Activated B cell treated with CpG ODN at 0.5 μM for 24 hours (primary cell): ENCODE measurements around the gene CLEC4M. TPM values are rescaled to one million over a fixed set of nuclear protein-coding genes. Genes with fewer than 3 reads are reported as not detected.

ENCODE experiments used
- ATAC-seq: fragments of 200-7000 bp; cut with Tn5 transposase; one replicate; pipeline ENCODE4 v1.10.0; 2021; ENCODE audit warnings: low read depth, mild to moderate bottlenecking, moderate library complexity
- CTCF ChIA-PET: fragments of 350-600 bp; sonication (Branson Sonifier 250); formaldehyde crosslinking; loops from one replicate; lab custom pipeline; 2021; ENCODE audit warnings: antibody characterized with exemption; lab: Charles Lee
- POLR2A ChIA-PET: fragments of 350-600 bp; sonication (Branson Sonifier 250); formaldehyde crosslinking; loops from one replicate; lab custom pipeline; 2021; ENCODE audit warnings: antibody characterized with exemption; lab: Charles Lee
- DNase-seq: peaks from one replicate; pipeline ENCODE4 v3.0.0; 2022
- H3K27ac Mint-ChIP-seq: one replicate; pipeline ENCODE4 v1.8.0; 2020; ENCODE audit warnings: mixed read lengths
- H3K27me3 Mint-ChIP-seq: one replicate; pipeline ENCODE4 v1.8.0; 2021; ENCODE audit warnings: mixed read lengths
- H3K36me3 Mint-ChIP-seq: one replicate; pipeline ENCODE4 v1.8.0; 2021; ENCODE audit warnings: low read depth, mixed read lengths
- H3K4me1 Mint-ChIP-seq: one replicate; pipeline ENCODE4 v1.8.0; 2021; ENCODE audit warnings: mixed read lengths
- H3K4me3 Mint-ChIP-seq: one replicate; pipeline ENCODE4 v1.8.0; 2020; ENCODE audit warnings: mild to moderate bottlenecking, mixed read lengths
- H3K9me3 Mint-ChIP-seq: one replicate; pipeline ENCODE4 v1.8.0; 2020; ENCODE audit warnings: mixed read lengths
- CTCF ChIP-seq: fragments of 200-600 bp; IDR thresholded peaks from one replicate; pipeline ENCODE4 v1.8.0; 2022; ENCODE audit warnings: antibody characterized with exemption, mild to moderate bottlenecking
- intact Hi-C: fragments of 100-400 bp; cut with micrococcal nuclease; formaldehyde crosslinking; loops from one replicate; pipeline ENCODE4 v1.15.1; 2024
- total RNA-seq: library from RNA; stranded (reverse); gene quantifications from 2 replicates; pipeline ENCODE4 v1.2.3, GENCODE V29; 2022

CLEC4M gene
- total RNA-seq, 1 donor from 2014 or later, result 1.3 TPM

GRCh38 chr19:7773841-7774240, 10.8 kb downstream of the CLEC4M start:
- no peak for ATAC-seq
- intact Hi-C loops, result no loop called here
- ChIA-PET CTCF (no interaction called here), POLR2A (interaction anchor here (1.0 kb wide), 1 partner anchor 93 kb away, joined by 3 read pairs; the partner anchor contains the start of gene TRAPPC5)
- Mint-ChIP-seq H3K4me3 (no peak overlapping the region), H3K4me1 (peaks cover 22% of the 10 kb centered on the region), H3K36me3 (no peaks in the 10 kb centered on the region), H3K27ac (no peak overlapping the region), H3K9me3 (no peaks in the 10 kb centered on the region), H3K27me3 (peaks cover 10% of the 10 kb centered on the region)
- no peak for TF ChIP-seq CTCF
- no peak for DNase-seq

- H3K4me3 Mint-ChIP-seq, result no peak overlapping the region
- DNase-seq (no peak), ATAC-seq (no peak)
- POLR2A ChIA-PET, result interaction anchor here (0.7 kb wide), 1 partner anchor 46 kb away, joined by 5 read pairs; no protein-coding TSS in a partner anchor
- H3K9me3 Mint-ChIP-seq, result no peaks in the 10 kb centered on the region
- no peak overlapping the region for H3K27ac Mint-ChIP-seq
- CTCF ChIA-PET, result no interaction called here
- no peaks in the 10 kb centered on the region for H3K36me3 Mint-ChIP-seq
- no peak for TF ChIP-seq CTCF
- H3K27me3 Mint-ChIP-seq, result peaks cover 8% of the 10 kb centered on the region
- intact Hi-C loops, result no loop called here
- H3K4me1 Mint-ChIP-seq, result peaks cover 27% of the 10 kb centered on the region
Observed at GRCh38 chr19:7775761-7776160, 12.7 kb downstream of the CLEC4M start.

- ChIA-PET CTCF (interaction anchor here (1.2 kb wide), 1 partner anchor 97 kb away, joined by 4 read pairs; the partner anchor contains the start of gene TRAPPC5), POLR2A (interaction anchor here (0.7 kb wide), 2 partner anchors 33 to 74 kb away, joined by 5 to 6 read pairs; no protein-coding TSS in a partner anchor)
- Mint-ChIP-seq H3K27ac (no peak overlapping the region), H3K27me3 (peaks cover 11% of the 10 kb centered on the region), H3K4me1 (peaks cover 17% of the 10 kb centered on the region), H3K36me3 (no peaks in the 10 kb centered on the region), H3K9me3 (no peaks in the 10 kb centered on the region), H3K4me3 (no peak overlapping the region)
- no peak for TF ChIP-seq CTCF
- intact Hi-C loops, result no loop called here
- DNase-seq, result no peak
- ATAC-seq, result no peak
Observed at GRCh38 chr19:7778081-7778480, 15.0 kb downstream of the CLEC4M start.

GRCh38 chr19:7779631-7780486, 16.8 kb downstream of the CLEC4M start:
- intact Hi-C loops, result no loop called here
- Mint-ChIP-seq H3K4me1 (peaks cover 15% of the 10 kb centered on the region), H3K27ac (no peak overlapping the region), H3K27me3 (peaks cover 19% of the 10 kb centered on the region), H3K4me3 (no peak overlapping the region), H3K9me3 (no peaks in the 10 kb centered on the region), H3K36me3 (no peaks in the 10 kb centered on the region)
- ATAC-seq (no peak), DNase-seq (no peak)
- ChIA-PET CTCF (interaction anchor here (0.6 to 1.4 kb wide), 2 partner anchors 20 to 99 kb away, joined by 3 read pairs; partner anchors contain the start of gene TRAPPC5), POLR2A (interaction anchor here (0.7 kb wide), 1 partner anchor 28 kb away, joined by 10 read pairs; no protein-coding TSS in a partner anchor)
- TF ChIP-seq CTCF, result no peak

GRCh38 chr19:7781157-7781556, 18.1 kb downstream of the CLEC4M start:
- TF ChIP-seq CTCF, result no peak
- Mint-ChIP-seq H3K27ac (no peak overlapping the region), H3K36me3 (no peaks in the 10 kb centered on the region), H3K9me3 (peaks cover 2% of the 10 kb centered on the region), H3K4me3 (no peak overlapping the region), H3K27me3 (peaks cover 20% of the 10 kb centered on the region), H3K4me1 (peaks cover 15% of the 10 kb centered on the region)
- intact Hi-C loops, result no loop called here
- no peak for ATAC-seq
- ChIA-PET CTCF (interaction anchor here (1.5 kb wide), 1 partner anchor 18 kb away, joined by 4 read pairs; no protein-coding TSS in a partner anchor), POLR2A (no interaction called here)
- no peak for DNase-seq
